Muscle of leg (tissue), 11 donors: ENCODE results near the gene APBA2. TPM values are rescaled to one million over a fixed set of nuclear protein-coding genes. Genes with fewer than 3 reads are reported as not detected.

Experiments
- DNase-seq: peaks from one replicate; pipeline ENCODE4 v3.0.0; 2013
- H3K27ac ChIP-seq: one replicate; pipeline ENCODE4 v1.5.1; 2013; ENCODE audit warnings: mild to moderate bottlenecking, low read length, control low read depth
- H3K27me3 ChIP-seq: one replicate; pipeline ENCODE4 v1.6.1; 2013; ENCODE audit warnings: low read length; ENCODE audit not compliant: control insufficient read depth, insufficient read depth
- H3K36me3 ChIP-seq: one replicate; pipeline ENCODE4 v1.6.1; 2013; ENCODE audit warnings: low read length; ENCODE audit not compliant: control insufficient read depth, insufficient read depth
- H3K4me1 ChIP-seq: one replicate; pipeline ENCODE4 v1.6.1; 2013; ENCODE audit warnings: low read length; ENCODE audit not compliant: control insufficient read depth, insufficient read depth
- H3K4me3 ChIP-seq: one replicate; pipeline ENCODE4 v1.5.1; 2013; ENCODE audit warnings: low read length, control low read depth
- H3K9me3 ChIP-seq: replicated peaks from 2 replicates; pipeline ENCODE4 v1.6.1; 2013; ENCODE audit warnings: low read depth, low read length; ENCODE audit not compliant: control insufficient read depth
- WGBS: methylation state at CpG from one replicate; pipeline ENCODE4 v1.1.5; 2013; ENCODE audit warnings: missing lambda C conversion rate; ENCODE audit not compliant: insufficient coverage; 5-methylcytosine and 5-hydroxymethylcytosine counted together
- polyA plus RNA-seq, 8 donors: library from polyadenylated mRNA; unstranded; fragments of 120-200 nt; gene quantifications; one replicate each; pipeline versions ENCODE4 v1.2.1 to v1.2.3, GENCODE V29; 2013; ENCODE audit warnings: inconsistent platforms in 1 of 8, low replicate concordance in 1 of 8; ENCODE audit not compliant: insufficient read length in 8 of 8, insufficient read depth in 1 of 8
- total RNA-seq: library from RNA; stranded (reverse); fragments of 120-200 nt; gene quantifications from one replicate; pipeline ENCODE4 v1.2.4, GENCODE V29; 2013

The APBA2 gene
- total and polyA plus RNA-seq, 9 donors = 4.0 to 9.7 (median 5.7) TPM

- H3K36me3 ChIP-seq = no peaks in the 10 kb centered on the region
- H3K27ac ChIP-seq = no peak overlapping the region
- H3K9me3 ChIP-seq = no peaks in the 10 kb centered on the region
- no peaks in the 10 kb centered on the region for H3K4me1 ChIP-seq
- DNase-seq = no peak
- H3K27me3 ChIP-seq = no peaks in the 10 kb centered on the region
- WGBS = 24% methylated on average over 4 of the region's 7 CpGs
- no peak overlapping the region for H3K4me3 ChIP-seq
Measured at GRCh38 chr15:29062626-29063025, 176.9 kb downstream of the APBA2 start.

- no peak overlapping the region for H3K4me3 ChIP-seq
- no peaks in the 10 kb centered on the region for H3K36me3 ChIP-seq
- H3K27me3 ChIP-seq = no peaks in the 10 kb centered on the region
- no peak for DNase-seq
- WGBS = 81% methylated on average over 5 of the region's 5 CpGs
- H3K27ac ChIP-seq = no peak overlapping the region
- no peaks in the 10 kb centered on the region for H3K9me3 ChIP-seq
- H3K4me1 ChIP-seq = no peaks in the 10 kb centered on the region
Measured at GRCh38 chr15:29063646-29064045, 177.9 kb downstream of the APBA2 start.

GRCh38 chr15:29064290-29064689 lies 178.5 kb downstream of the APBA2 start:
- Histone ChIP-seq H3K4me3 (no peak overlapping the region), H3K27ac (no peak overlapping the region), H3K27me3 (no peaks in the 10 kb centered on the region), H3K4me1 (no peaks in the 10 kb centered on the region), H3K9me3 (no peaks in the 10 kb centered on the region), H3K36me3 (no peaks in the 10 kb centered on the region)
- no peak for DNase-seq
- 62% methylated on average over 8 of the region's 8 CpGs for WGBS

DNA sequence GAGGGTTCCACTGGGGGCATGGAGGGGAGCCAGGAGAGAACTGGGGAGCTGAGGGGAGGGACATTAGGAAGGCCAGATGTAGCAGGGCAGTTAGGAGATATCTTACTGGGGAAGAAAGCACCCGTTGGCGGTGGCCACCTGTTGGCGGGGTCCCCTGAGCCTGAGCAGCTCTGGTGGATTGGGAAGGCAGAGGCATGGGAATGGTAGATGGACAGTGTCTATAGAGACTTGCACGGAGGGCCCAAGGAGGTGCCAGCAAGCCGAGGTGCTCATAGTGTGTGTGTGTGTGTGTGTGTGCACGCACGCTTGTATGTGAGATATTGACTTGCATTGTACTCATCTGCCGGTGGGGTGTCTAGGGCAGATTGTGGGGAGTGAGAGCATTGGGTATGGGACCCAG lies 179.0 kb downstream of the APBA2 start:
- H3K27me3 ChIP-seq = no peaks in the 10 kb centered on the region
- no peak overlapping the region for H3K27ac ChIP-seq
- no peaks in the 10 kb centered on the region for H3K9me3 ChIP-seq
- no peak overlapping the region for H3K4me3 ChIP-seq
- no peaks in the 10 kb centered on the region for H3K4me1 ChIP-seq
- no peak for DNase-seq
- H3K36me3 ChIP-seq = no peaks in the 10 kb centered on the region
- 88% methylated on average over 4 of the region's 8 CpGs for WGBS

GRCh38 chr15:29065571-29065970 lies 179.8 kb downstream of the APBA2 start:
- Histone ChIP-seq H3K27me3 (no peaks in the 10 kb centered on the region), H3K9me3 (no peaks in the 10 kb centered on the region), H3K27ac (no peak overlapping the region), H3K4me3 (no peak overlapping the region), H3K4me1 (no peaks in the 10 kb centered on the region), H3K36me3 (no peaks in the 10 kb centered on the region)
- DNase-seq = no peak
- 100% methylated on average over 1 of the region's 5 CpGs for WGBS

DNA sequence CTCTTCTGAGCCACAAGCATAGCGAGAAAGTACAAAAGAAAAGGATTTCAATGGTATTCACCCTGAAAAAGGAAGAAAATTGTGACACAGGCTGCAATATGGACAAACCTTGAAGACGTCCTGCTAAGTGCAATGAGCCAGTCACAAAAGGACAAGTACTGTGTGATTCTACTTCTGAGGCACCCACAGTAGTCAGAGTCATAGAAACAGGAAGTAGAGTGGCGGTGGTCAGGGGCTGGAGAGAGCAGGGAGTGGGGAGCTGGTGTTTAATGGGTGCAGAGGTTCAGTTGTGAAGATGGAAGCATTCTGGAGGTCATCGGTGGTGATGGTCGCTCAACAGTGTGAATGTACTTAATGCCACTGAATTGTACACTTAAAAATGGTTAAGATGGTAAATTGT lies 180.5 kb downstream of the APBA2 start:
- Histone ChIP-seq H3K27me3 (no peaks in the 10 kb centered on the region), H3K36me3 (no peaks in the 10 kb centered on the region), H3K4me1 (no peaks in the 10 kb centered on the region), H3K27ac (no peak overlapping the region), H3K9me3 (no peaks in the 10 kb centered on the region), H3K4me3 (no peak overlapping the region)
- no peak for DNase-seq
- WGBS = 68% methylated on average over 3 of the region's 5 CpGs

DNA sequence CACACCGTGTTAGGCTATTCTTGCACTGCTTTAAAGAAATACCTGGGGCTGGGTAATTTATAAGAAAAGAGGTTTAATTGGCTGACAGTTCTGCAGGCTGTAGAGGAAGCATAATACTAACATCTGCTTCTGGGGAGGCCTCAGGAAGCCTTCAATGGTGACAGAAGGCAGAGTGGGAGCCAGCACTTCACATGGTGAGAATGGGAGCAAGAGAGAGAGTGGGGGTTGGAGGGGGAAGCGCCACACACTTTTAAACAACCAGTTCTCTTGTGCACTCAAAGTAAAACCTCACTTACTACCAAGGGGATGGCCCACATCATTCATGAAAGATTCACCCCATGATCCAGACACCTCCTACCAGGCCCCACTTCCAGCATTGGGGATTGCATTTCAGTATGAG lies 181.1 kb downstream of the APBA2 start:
- WGBS = no CpG with 5 or more reads among the region's 2 CpGs
- H3K4me3 ChIP-seq = no peak overlapping the region
- no peak overlapping the region for H3K27ac ChIP-seq
- H3K9me3 ChIP-seq = no peaks in the 10 kb centered on the region
- H3K4me1 ChIP-seq = no peaks in the 10 kb centered on the region
- H3K36me3 ChIP-seq = no peaks in the 10 kb centered on the region
- no peak for DNase-seq
- H3K27me3 ChIP-seq = no peaks in the 10 kb centered on the region

- no peaks in the 10 kb centered on the region for H3K4me1 ChIP-seq
- no peak overlapping the region for H3K27ac ChIP-seq
- no peaks in the 10 kb centered on the region for H3K9me3 ChIP-seq
- H3K4me3 ChIP-seq = no peak overlapping the region
- no peak for DNase-seq
- WGBS = 42% methylated on average over 6 of the region's 7 CpGs
- no peaks in the 10 kb centered on the region for H3K36me3 ChIP-seq
- no peaks in the 10 kb centered on the region for H3K27me3 ChIP-seq
Measured at GRCh38 chr15:29067949-29068348, 182.2 kb downstream of the APBA2 start.

GRCh38 chr15:29070471-29071231 lies 184.9 kb downstream of the APBA2 start:
- H3K9me3 ChIP-seq = no peaks in the 10 kb centered on the region
- H3K36me3 ChIP-seq = no peaks in the 10 kb centered on the region
- H3K4me1 ChIP-seq = no peaks in the 10 kb centered on the region
- WGBS = 67% methylated on average over 16 of the region's 17 CpGs
- H3K27me3 ChIP-seq = no peaks in the 10 kb centered on the region
- no peak overlapping the region for H3K27ac ChIP-seq
- no peak for DNase-seq
- H3K4me3 ChIP-seq = no peak overlapping the region

DNA sequence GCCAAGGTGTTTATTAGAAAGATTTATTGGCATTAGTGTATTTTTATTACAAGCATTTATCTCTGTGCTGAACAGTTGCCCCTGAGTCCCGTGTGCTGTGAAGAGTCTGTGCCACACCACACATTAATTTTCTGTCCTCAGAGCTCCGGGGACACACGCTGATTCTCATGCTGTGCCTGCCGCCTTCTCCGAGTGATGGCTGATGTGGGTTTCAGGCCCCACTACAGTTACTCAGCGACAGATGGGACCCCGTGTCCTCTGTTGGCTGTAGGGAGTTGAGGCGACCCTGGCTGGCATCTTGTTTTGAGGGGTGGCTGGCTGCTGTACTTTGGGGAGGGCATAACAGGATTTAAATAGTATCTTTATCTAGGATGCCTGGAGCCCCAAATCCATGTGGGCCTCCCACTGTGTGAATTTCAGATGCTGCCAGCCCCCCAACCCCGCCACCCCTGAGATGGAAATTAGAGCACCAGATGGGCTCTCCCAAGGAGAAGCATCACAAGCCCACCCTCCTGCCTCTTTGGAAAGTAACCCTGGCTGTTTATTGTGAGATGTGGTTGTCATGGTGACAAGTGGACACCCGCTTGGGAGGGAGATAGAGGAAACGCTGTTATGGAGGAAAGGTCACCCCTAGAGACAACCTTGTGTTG lies 185.6 kb downstream of the APBA2 start:
- H3K4me3 ChIP-seq = no peak overlapping the region
- no peaks in the 10 kb centered on the region for H3K9me3 ChIP-seq
- H3K36me3 ChIP-seq = no peaks in the 10 kb centered on the region
- no peaks in the 10 kb centered on the region for H3K4me1 ChIP-seq
- no peak for DNase-seq
- H3K27ac ChIP-seq = no peak overlapping the region
- H3K27me3 ChIP-seq = no peaks in the 10 kb centered on the region
- WGBS = 82% methylated on average over 8 of the region's 11 CpGs
